GM23338 (cell line): Measurements from ENCODE around the gene AHNAK2. TPM values are rescaled to one million over a fixed set of nuclear protein-coding genes. Genes with fewer than 3 reads are reported as not detected.

ENCODE experiments used
- ATAC-seq: fragments of 200-7000 bp; cut with Tn5 transposase; 3 replicates; pipeline ENCODE4 v1.9.1; 2020
- DNase-seq: peaks from one replicate; pipeline ENCODE4 v3.0.0-alpha.2; 2015; ENCODE audit warnings: low spot score
- H2AFZ ChIP-seq: fragments of 200-600 bp; sonication (generic); 2 replicates; pipeline ENCODE4 v1.8.0; 2016; ENCODE audit warnings: antibody characterized with exemption, mild to moderate bottlenecking, moderate library complexity
- H3F3A ChIP-seq: fragments of 200-600 bp; sonication (generic); replicated peaks from 2 replicates; pipeline ENCODE4 v1.8.0; 2017; ENCODE audit warnings: antibody characterized with exemption, mixed run types, low read depth
- H3K27ac ChIP-seq: fragments of 200-600 bp; sonication (generic); 2 replicates; pipeline ENCODE4 v1.6.1; 2016; ENCODE audit warnings: low read depth
- H3K27me3 ChIP-seq: fragments of 200-600 bp; sonication (generic); 2 replicates; pipeline ENCODE4 v1.8.0; 2016; ENCODE audit warnings: mild to moderate bottlenecking, mixed run types, moderate library complexity; ENCODE audit not compliant: insufficient read depth
- H3K36me3 ChIP-seq: fragments of 200-600 bp; sonication (generic); 2 replicates; pipeline ENCODE4 v1.8.0; 2016; ENCODE audit warnings: mild to moderate bottlenecking; ENCODE audit not compliant: insufficient read depth
- H3K4me1 ChIP-seq: fragments of 200-600 bp; sonication (generic); 2 replicates; pipeline ENCODE4 v1.8.0; 2016; ENCODE audit warnings: mild to moderate bottlenecking, moderate library complexity; ENCODE audit not compliant: insufficient read depth
- H3K4me2 ChIP-seq: fragments of 200-600 bp; sonication (generic); 2 replicates; pipeline ENCODE4 v1.7.1; 2017; ENCODE audit warnings: mixed run types
- H3K4me3 ChIP-seq: fragments of 200-600 bp; sonication (generic); 2 replicates; pipeline ENCODE4 v1.6.1; 2016; ENCODE audit warnings: mixed run types
- H3K79me2 ChIP-seq: fragments of 200-600 bp; sonication (generic); replicated peaks from 2 replicates; pipeline ENCODE4 v1.8.0; 2017; ENCODE audit warnings: mild to moderate bottlenecking; ENCODE audit not compliant: insufficient read depth
- H3K9me2 ChIP-seq: fragments of 200-600 bp; sonication (generic); 2 replicates; pipeline ENCODE4 v1.8.0; 2017; ENCODE audit not compliant: insufficient read depth
- H4K20me1 ChIP-seq: fragments of 200-600 bp; sonication (generic); replicated peaks from 2 replicates; pipeline ENCODE4 v1.8.0; 2017; ENCODE audit warnings: mild to moderate bottlenecking; ENCODE audit not compliant: insufficient read depth
- H3K27ac Mint-ChIP-seq: 2 replicates; pipeline ENCODE4 v1.8.0; 2020; ENCODE audit warnings: inconsistent platforms, mild to moderate bottlenecking, moderate library complexity, mixed read lengths
- H3K27me3 Mint-ChIP-seq: 3 replicates; pipeline ENCODE4 v1.8.0; 2022; ENCODE audit warnings: low read depth, mild to moderate bottlenecking, moderate library complexity, mixed read lengths, inconsistent platforms; ENCODE audit not compliant: insufficient read depth, poor library complexity
- H3K36me3 Mint-ChIP-seq: 3 replicates; pipeline ENCODE4 v1.8.0; 2021; ENCODE audit warnings: low read depth, mild to moderate bottlenecking, inconsistent platforms, moderate library complexity, mixed read lengths
- H3K4me1 Mint-ChIP-seq: 3 replicates; pipeline ENCODE4 v1.8.0; 2020; ENCODE audit warnings: mild to moderate bottlenecking, inconsistent platforms, mixed read lengths
- H3K4me3 Mint-ChIP-seq: 3 replicates; pipeline ENCODE4 v1.8.0; 2021; ENCODE audit warnings: moderate library complexity, mild to moderate bottlenecking, inconsistent platforms, mixed read lengths
- H3K9me3 Mint-ChIP-seq: 3 replicates; pipeline ENCODE4 v1.8.0; 2020; ENCODE audit warnings: moderate library complexity, mild to moderate bottlenecking, inconsistent platforms, mixed read lengths
- EZH2 ChIP-seq: fragments of 200-600 bp; sonication (generic); IDR thresholded peaks from one replicate; pipeline ENCODE4 v1.8.0; 2017; ENCODE audit warnings: antibody characterized with exemption, mild to moderate bottlenecking, low read depth; ENCODE audit not compliant: unreplicated experiment
- EZH2phosphoT487 ChIP-seq: fragments of 200-600 bp; sonication (generic); IDR thresholded peaks from one replicate; pipeline ENCODE4 v1.8.1; 2018; ENCODE audit warnings: antibody characterized with exemption; ENCODE audit not compliant: unreplicated experiment
- POLR2AphosphoS5 ChIP-seq: IDR thresholded peaks from 2 replicates; pipeline ENCODE4 v1.6.1; 2016; ENCODE audit warnings: antibody characterized with exemption, low read depth
- ZNF114 ChIP-seq: fragments of 250-450 bp; sonication (Bioruptor Pico); IDR thresholded peaks from 2 replicates; pipeline ENCODE4 v1.5.0; 2020; ENCODE audit warnings: mild to moderate bottlenecking, moderate library complexity
- ZNF331 ChIP-seq: fragments of 250-450 bp; sonication (Bioruptor Pico); IDR thresholded peaks from 2 replicates; pipeline ENCODE4 v1.5.0; 2020; ENCODE audit warnings: low read depth, mild to moderate bottlenecking, moderate library complexity
- polyA plus RNA-seq: library from polyadenylated mRNA; unstranded; fragments of >200 nt; fragmentation: Nextera tagmentation; extraction: Ambion mirVana; gene quantifications from 2 replicates; pipeline ENCODE4 v1.2.1, GENCODE V29; 2016
- total RNA-seq: library from RNA; depleted of rRNA; stranded (reverse); fragments of >200 nt; shearing (Covaris generic); gene quantifications from 2 replicates; pipeline ENCODE4 v1.2.3, GENCODE V29; 2014
- TF ChIP-seq, protein P1 (sequence below): fragments of 250-450 bp; sonication (Bioruptor Pico); IDR thresholded peaks from 2 replicates; pipeline ENCODE4 v1.5.0; 2020; ENCODE audit warnings: mild to moderate bottlenecking, moderate library complexity
- TF ChIP-seq, protein P2 (sequence below), 2 experiments: fragments of 200-600 bp in 1 of 2; sonication (generic) in 1 of 2; conservative IDR thresholded peaks; 2 replicates each; pipeline versions ENCODE4 v1.5.1 to v1.6.1; 2016 to 2017; ENCODE audit warnings: antibody characterized with exemption in 2 of 2, low read depth in 2 of 2, mild to moderate bottlenecking in 2 of 2, moderate library complexity in 1 of 2
- TF ChIP-seq, protein P3 (sequence below): IDR thresholded peaks from one replicate; pipeline ENCODE4 v1.6.1; 2018; ENCODE audit warnings: antibody characterized with exemption; ENCODE audit not compliant: unreplicated experiment

Gene AHNAK2
- total and polyA plus RNA-seq, 2 experiments from 2014 or later: 1.1 to 2.6 TPM

DNA sequence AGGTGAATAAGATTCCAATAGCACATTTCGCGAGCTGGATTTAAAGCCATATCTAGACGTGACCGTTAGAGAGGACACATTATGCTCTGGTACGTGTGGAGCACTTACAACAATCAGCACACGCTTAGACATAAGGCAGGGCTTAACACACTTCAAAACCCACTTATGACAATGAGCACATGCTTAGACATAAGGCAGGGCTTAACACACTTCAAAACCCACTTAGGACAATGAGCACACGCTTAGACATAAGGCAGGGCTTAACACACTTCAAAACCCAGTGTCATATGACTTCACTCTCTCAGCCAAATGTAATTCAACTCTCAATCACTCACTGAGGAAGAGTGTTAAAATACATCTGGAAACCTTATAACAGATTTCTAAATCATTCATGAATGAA is 64.7 kb downstream of the AHNAK2 start:
- no peak for DNase-seq

DNA sequence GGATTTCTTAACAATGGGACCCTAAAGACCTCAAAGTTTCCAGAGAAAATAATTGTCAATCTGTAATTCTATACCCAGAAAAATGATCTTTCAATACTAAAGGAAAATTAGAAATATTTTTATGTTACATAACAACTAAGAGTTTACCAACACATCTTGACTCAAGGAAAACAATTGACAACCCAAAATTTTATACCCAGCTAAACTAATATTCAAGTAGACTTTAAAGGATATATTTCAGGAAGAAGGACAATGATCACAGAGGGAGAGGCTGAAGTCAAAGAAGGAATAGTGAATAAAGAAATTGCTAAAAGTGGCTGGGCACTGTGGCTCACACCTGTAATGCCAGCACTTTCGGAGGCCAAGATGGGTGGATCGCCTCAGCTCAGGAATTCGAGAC is 66.1 kb downstream of the AHNAK2 start:
- Histone ChIP-seq H4K20me1 (no peaks in the 10 kb centered on the region), H3K4me3 (no peak overlapping the region), H3K4me2 (no peak overlapping the region), H3K9me2 (no peaks in the 10 kb centered on the region), H2AFZ (no peak overlapping the region), H3K27me3 (no peaks in the 10 kb centered on the region), H3K79me2 (no peaks in the 10 kb centered on the region), H3K36me3 (no peaks in the 10 kb centered on the region), H3K4me1 (no peaks in the 10 kb centered on the region), H3F3A (no peaks in the 10 kb centered on the region), H3K27ac (no peak overlapping the region)
- no peaks in the 10 kb centered on the region for H3K4me1 Mint-ChIP-seq
- no peak overlapping the region for H3K27ac Mint-ChIP-seq
- H3K9me3 Mint-ChIP-seq: peaks cover 25% of the 10 kb centered on the region
- ATAC-seq: no peak
- peaks cover 5% of the 10 kb centered on the region; the same call in 2 of the 3 replicates for H3K36me3 Mint-ChIP-seq
- no peak overlapping the region for H3K4me3 Mint-ChIP-seq
- H3K27me3 Mint-ChIP-seq: peaks cover 7% of the 10 kb centered on the region
- no peak for DNase-seq
- TF ChIP-seq, protein P1, sequence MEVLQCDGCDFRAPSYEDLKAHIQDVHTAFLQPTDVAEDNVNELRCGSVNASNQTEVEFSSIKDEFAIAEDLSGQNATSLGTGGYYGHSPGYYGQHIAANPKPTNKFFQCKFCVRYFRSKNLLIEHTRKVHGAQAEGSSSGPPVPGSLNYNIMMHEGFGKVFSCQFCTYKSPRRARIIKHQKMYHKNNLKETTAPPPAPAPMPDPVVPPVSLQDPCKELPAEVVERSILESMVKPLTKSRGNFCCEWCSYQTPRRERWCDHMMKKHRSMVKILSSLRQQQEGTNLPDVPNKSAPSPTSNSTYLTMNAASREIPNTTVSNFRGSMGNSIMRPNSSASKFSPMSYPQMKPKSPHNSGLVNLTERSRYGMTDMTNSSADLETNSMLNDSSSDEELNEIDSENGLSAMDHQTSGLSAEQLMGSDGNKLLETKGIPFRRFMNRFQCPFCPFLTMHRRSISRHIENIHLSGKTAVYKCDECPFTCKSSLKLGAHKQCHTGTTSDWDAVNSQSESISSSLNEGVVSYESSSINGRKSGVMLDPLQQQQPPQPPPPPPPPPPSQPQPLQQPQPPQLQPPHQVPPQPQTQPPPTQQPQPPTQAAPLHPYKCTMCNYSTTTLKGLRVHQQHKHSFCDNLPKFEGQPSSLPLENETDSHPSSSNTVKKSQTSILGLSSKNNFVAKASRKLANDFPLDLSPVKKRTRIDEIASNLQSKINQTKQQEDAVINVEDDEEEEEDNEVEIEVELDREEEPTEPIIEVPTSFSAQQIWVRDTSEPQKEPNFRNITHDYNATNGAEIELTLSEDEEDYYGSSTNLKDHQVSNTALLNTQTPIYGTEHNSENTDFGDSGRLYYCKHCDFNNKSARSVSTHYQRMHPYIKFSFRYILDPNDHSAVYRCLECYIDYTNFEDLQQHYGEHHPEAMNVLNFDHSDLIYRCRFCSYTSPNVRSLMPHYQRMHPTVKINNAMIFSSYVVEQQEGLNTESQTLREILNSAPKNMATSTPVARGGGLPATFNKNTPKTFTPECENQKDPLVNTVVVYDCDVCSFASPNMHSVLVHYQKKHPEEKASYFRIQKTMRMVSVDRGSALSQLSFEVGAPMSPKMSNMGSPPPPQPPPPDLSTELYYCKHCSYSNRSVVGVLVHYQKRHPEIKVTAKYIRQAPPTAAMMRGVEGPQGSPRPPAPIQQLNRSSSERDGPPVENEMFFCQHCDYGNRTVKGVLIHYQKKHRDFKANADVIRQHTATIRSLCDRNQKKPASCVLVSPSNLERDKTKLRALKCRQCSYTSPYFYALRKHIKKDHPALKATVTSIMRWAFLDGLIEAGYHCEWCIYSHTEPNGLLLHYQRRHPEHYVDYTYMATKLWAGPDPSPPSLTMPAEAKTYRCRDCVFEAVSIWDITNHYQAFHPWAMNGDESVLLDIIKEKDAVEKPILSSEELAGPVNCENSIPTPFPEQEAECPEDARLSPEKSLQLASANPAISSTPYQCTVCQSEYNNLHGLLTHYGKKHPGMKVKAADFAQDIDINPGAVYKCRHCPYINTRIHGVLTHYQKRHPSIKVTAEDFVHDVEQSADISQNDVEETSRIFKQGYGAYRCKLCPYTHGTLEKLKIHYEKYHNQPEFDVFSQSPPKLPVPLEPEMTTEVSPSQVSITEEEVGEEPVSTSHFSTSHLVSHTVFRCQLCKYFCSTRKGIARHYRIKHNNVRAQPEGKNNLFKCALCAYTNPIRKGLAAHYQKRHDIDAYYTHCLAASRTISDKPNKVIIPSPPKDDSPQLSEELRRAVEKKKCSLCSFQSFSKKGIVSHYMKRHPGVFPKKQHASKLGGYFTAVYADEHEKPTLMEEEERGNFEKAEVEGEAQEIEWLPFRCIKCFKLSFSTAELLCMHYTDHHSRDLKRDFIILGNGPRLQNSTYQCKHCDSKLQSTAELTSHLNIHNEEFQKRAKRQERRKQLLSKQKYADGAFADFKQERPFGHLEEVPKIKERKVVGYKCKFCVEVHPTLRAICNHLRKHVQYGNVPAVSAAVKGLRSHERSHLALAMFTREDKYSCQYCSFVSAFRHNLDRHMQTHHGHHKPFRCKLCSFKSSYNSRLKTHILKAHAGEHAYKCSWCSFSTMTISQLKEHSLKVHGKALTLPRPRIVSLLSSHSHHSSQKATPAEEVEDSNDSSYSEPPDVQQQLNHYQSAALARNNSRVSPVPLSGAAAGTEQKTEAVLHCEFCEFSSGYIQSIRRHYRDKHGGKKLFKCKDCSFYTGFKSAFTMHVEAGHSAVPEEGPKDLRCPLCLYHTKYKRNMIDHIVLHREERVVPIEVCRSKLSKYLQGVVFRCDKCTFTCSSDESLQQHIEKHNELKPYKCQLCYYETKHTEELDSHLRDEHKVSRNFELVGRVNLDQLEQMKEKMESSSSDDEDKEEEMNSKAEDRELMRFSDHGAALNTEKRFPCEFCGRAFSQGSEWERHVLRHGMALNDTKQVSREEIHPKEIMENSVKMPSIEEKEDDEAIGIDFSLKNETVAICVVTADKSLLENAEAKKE (CRISPR knock-in tag): no peak
- TF ChIP-seq, protein P2, sequence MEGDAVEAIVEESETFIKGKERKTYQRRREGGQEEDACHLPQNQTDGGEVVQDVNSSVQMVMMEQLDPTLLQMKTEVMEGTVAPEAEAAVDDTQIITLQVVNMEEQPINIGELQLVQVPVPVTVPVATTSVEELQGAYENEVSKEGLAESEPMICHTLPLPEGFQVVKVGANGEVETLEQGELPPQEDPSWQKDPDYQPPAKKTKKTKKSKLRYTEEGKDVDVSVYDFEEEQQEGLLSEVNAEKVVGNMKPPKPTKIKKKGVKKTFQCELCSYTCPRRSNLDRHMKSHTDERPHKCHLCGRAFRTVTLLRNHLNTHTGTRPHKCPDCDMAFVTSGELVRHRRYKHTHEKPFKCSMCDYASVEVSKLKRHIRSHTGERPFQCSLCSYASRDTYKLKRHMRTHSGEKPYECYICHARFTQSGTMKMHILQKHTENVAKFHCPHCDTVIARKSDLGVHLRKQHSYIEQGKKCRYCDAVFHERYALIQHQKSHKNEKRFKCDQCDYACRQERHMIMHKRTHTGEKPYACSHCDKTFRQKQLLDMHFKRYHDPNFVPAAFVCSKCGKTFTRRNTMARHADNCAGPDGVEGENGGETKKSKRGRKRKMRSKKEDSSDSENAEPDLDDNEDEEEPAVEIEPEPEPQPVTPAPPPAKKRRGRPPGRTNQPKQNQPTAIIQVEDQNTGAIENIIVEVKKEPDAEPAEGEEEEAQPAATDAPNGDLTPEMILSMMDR (conservative IDR thresholded peaks at IDR 0.05; ENCODE audit: low read depth in 2 of 2): no peak
- TF ChIP-seq EZH2phosphoT487: no peak

More for the DNA sequence above, 64.7 kb downstream of the AHNAK2 start:
- peaks cover 22% of the 10 kb centered on the region for H3K9me3 Mint-ChIP-seq
- H3K27ac ChIP-seq: no peak overlapping the region
- no peaks in the 10 kb centered on the region for H3K36me3 ChIP-seq
- no peaks in the 10 kb centered on the region for H3K9me2 ChIP-seq
- H3K79me2 ChIP-seq: no peaks in the 10 kb centered on the region
- no peaks in the 10 kb centered on the region for H4K20me1 ChIP-seq
- no peaks in the 10 kb centered on the region for H3K4me1 ChIP-seq
- H3K27ac Mint-ChIP-seq: no peak overlapping the region
- no peak for ATAC-seq
- no peak for TF ChIP-seq EZH2
- no peak for TF ChIP-seq POLR2AphosphoS5
- no peak for TF ChIP-seq EZH2phosphoT487
- TF ChIP-seq, protein P3, sequence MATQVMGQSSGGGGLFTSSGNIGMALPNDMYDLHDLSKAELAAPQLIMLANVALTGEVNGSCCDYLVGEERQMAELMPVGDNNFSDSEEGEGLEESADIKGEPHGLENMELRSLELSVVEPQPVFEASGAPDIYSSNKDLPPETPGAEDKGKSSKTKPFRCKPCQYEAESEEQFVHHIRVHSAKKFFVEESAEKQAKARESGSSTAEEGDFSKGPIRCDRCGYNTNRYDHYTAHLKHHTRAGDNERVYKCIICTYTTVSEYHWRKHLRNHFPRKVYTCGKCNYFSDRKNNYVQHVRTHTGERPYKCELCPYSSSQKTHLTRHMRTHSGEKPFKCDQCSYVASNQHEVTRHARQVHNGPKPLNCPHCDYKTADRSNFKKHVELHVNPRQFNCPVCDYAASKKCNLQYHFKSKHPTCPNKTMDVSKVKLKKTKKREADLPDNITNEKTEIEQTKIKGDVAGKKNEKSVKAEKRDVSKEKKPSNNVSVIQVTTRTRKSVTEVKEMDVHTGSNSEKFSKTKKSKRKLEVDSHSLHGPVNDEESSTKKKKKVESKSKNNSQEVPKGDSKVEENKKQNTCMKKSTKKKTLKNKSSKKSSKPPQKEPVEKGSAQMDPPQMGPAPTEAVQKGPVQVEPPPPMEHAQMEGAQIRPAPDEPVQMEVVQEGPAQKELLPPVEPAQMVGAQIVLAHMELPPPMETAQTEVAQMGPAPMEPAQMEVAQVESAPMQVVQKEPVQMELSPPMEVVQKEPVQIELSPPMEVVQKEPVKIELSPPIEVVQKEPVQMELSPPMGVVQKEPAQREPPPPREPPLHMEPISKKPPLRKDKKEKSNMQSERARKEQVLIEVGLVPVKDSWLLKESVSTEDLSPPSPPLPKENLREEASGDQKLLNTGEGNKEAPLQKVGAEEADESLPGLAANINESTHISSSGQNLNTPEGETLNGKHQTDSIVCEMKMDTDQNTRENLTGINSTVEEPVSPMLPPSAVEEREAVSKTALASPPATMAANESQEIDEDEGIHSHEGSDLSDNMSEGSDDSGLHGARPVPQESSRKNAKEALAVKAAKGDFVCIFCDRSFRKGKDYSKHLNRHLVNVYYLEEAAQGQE: no peak
- no peak for TF ChIP-seq ZNF331 (CRISPR knock-in tag)
- no peak for TF ChIP-seq ZNF114 (CRISPR knock-in tag)
- no peak overlapping the region for H3K4me2 ChIP-seq
- H3K27me3 Mint-ChIP-seq: peaks cover 5% of the 10 kb centered on the region
- H2AFZ ChIP-seq: no peak overlapping the region
- peaks cover 5% of the 10 kb centered on the region; the same call in 2 of the 3 replicates for H3K36me3 Mint-ChIP-seq
- no peaks in the 10 kb centered on the region for H3K27me3 ChIP-seq
- H3K4me3 Mint-ChIP-seq: no peak overlapping the region
- H3K4me3 ChIP-seq: no peak overlapping the region
- H3K4me1 Mint-ChIP-seq: no peaks in the 10 kb centered on the region
- H3F3A ChIP-seq: no peaks in the 10 kb centered on the region
